Renal cortex interstitium (tissue), 11 donors: ENCODE measurements around the gene DNASE1L1. TPM values are rescaled to one million over a fixed set of nuclear protein-coding genes. Genes with fewer than 3 reads are reported as not detected.
A peak's percentile ranks its signal among the peaks of the same experiment; 100 is the strongest.

Experiments used
- DNase-seq, 11 donors: peaks; one replicate each; pipeline ENCODE4 v3.0.0-alpha.2; 2013; ENCODE audit warnings: low read depth in 9 of 11, low spot score in 4 of 11; ENCODE audit errors: extremely low read depth in 1 of 11
- polyA plus RNA-seq, 3 donors: library from polyadenylated mRNA; unstranded; fragments of 120-200 nt; gene quantifications; one replicate each; pipeline ENCODE4 v1.2.1, GENCODE V29; 2013; ENCODE audit not compliant: insufficient read length in 3 of 3

DNASE1L1 gene
- polyA plus RNA-seq, 3 donors, result 11.5 to 13.9 (median 12.0) TPM

DNA sequence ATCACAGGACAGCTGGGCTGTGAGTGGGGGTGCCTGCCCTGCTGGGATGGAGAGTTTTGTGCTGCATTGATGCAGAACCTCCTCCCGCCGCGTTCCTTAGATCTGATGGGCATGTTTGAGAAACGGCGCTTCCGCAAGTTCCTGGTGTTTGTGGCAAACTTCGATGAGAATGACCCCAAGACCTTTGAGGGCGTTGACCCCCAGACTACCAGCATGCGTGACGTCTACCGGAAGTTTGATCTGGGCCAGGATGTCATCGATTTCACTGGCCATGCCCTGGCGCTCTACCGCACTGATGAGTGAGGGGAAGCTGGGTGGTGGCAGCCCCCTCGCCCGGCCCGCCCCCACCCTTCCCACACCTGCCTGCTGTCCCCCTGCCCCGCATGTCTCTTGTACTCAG is 30.8 kb upstream of the DNASE1L1 start:
- DNase-seq, result no peak

DNA sequence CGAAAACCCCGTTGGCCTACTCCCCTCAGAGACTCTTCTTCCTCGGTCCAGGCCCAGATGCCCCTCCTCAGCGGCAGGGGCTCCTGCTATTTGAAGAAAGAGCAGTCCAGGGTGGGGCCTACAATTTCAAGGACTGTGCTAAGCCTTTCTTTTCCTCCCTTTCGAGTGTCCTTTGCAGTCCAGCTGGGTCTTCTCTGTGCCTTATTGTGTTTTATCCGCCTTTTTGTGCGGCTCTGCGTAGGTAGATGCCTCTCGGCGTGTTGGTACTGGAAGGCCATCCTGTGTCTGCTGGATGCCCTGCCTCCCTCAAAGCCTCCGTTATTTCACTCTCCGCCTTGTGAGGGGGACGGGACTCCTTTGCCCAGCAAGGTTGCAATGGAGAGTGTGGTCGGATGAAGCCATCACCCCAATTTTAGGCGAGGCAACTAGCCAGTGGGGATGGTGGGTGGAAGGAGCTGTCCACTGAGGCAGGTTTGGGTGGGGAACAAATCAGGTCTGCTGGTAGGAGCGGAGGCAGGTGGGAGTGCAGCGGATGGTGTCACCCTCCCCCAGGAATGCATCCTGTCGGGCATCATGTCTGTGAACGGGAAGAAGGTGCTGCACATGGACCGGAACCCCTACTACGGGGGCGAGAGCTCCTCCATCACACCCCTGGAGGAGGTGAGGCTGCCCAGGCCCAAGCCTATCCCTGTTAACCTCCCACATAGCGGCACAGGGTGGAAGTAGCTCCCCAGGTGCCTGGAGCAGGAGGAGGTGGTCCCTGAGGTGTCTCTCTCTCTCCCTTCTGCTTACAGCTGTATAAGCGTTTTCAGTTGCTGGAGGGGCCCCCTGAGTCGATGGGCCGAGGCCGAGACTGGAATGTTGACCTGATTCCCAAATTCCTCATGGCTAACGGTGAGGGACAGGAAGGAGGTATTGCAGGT is 29.2 kb upstream of the DNASE1L1 start:
- DNase-seq, result no peak

DNA sequence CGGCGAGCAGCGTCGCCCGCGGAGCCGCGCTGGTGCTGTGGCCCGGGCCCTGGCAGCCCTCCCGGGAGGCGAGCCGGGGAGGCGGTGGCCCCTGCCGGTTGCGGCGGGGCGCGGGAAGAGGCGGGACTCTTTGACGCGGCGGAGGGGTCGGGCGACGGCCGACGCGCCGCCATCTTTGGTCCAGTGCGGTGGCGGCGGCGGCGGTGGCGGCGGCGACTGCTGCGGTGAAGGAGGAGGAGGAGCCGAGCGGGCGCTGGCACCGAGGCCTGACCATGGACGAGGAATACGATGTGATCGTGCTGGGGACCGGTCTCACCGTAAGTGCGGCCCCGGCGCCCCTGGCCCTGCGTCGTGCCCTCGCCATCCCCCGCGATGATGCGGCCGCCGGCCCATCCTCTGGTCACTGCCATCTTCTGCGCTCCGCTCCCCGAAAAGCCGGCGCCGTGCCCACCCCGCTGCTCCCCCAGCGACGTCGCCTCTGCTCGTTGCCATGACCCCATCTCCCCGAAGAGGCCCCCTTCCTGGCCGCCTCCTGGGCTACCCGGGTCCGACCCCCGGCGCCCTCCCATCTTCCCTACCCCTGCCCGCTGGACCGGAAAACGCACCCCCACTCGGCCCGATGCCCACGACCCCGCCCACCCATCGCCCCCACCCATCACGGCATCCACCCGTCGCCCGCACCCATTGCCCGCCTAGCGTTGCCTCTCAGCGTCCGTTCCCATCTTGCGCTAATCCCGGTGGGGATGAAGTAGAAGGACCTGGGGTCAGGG is 28.1 kb upstream of the DNASE1L1 start, which contains the start of gene GDI1:
Gene GDI1 (plus strand): TSS at position 172 of the 770 bp plus-strand sequence. CDS start 101 bp downstream, at position 273.
- DNase-seq, result no peak

DNA sequence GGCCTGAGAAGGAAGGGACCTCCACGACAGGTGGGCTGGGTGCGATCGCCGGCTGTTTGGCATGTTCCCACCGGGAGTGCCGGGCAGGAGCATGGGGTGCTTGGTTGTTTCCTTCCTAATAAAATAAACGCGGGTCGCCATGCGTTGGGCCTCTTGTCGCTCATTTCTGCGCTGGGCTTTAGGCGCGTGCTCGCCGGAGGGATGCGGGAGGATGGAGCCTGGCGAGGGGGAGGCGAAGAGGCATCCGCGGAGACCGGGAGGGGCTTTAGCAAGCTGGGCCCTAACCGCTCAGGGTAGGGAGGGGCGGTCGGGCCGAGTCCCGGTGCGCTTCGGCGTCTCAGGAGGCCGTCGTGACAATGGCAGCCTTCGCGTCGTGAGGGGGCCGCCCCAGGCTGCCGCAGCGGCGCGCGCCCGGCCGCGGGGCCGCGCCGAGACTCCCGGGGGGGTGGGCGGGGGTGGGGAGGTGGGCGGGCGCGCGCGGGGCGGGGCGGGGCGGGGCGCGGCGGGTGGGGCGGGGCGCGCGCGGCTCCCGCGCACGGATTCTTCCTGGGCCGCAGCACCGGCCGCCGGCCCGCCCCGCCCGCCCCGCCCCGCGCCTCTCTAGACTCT is 27.4 kb upstream of the DNASE1L1 start:
- no peak for DNase-seq

DNA sequence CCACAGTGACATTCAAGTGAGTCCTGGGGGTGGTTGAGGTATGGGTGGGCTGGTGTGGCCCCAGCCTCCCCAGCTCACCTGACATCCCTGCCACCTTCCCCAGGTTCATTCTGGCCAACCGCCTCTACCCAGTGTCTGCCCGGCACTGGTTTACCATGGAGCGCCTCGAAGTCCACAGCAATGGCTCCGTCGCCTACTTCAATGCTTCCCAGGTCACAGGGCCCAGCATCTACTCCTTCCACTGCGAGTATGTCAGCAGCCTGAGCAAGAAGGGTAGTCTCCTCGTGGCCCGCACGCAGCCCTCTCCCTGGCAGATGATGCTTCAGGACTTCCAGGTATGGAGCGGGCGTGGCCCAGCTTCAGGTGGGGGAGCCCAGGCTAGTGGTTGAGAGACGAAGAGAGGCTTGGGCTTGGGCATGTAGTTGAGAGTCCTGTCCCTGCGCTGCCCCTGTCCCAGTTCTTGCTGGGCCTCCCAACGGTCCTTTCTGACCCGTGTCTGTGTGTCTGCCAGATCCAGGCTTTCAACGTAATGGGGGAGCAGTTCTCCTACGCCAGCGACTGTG is 26.2 kb upstream of the DNASE1L1 start:
- DNase-seq, result no peak

DNA sequence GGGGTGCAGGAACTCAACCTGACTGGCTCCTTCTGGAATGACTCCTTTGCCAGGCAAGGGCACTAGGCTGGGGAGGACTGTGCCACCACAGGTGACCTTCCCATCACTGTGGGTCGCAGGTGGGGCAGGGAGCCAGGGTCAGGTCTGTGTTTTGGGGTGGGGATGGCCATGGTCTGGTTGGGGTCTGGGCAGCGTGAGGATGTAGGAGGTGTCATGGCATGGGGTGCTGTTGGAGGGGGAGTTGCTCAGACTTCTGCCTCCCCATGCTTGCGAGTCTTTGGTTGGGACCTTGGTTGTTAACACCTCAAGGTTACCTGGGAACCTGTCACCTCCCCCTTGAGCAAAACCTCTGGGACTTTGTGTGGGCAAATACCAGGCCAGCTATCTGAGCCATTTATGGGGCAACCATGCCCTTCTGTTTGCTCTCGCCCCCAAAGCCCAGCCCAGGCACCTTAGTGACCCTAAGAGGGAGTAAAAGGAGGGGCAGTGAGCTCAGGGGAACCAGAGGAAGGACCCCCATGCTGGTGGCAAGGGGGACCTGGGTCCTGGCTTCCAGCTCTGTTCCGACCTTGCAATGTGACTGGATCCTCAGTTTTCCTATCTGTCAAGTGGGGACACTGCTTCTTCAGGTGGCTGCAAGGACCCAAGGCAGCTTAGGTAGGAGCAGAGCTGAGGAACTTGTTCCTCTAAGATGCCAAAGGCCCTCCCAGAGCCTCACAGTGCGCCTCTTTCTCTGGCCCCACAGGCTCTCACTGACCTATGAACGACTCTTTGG is 25.5 kb upstream of the DNASE1L1 start:
- DNase-seq, result no peak

DNA sequence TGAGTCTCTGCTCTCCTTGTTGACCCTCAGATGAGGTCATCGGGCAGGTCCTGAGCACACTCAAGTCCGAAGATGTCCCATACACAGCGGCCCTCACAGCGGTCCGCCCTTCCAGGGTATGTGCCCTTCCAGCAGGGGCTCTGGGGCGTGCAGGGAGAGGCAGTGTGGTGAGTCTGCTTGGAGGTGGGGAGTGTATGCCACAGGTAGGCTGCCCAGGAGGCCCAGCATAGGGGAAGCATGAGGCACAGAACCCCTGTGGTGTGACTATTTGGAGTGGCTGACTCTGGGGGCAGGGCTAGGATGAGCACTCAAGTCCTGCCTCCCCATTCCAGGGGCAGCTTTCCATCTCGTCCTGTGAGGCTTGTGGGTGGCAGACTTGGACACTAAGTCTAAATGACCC is 24.6 kb upstream of the DNASE1L1 start:
- DNase-seq, result no peak

DNA sequence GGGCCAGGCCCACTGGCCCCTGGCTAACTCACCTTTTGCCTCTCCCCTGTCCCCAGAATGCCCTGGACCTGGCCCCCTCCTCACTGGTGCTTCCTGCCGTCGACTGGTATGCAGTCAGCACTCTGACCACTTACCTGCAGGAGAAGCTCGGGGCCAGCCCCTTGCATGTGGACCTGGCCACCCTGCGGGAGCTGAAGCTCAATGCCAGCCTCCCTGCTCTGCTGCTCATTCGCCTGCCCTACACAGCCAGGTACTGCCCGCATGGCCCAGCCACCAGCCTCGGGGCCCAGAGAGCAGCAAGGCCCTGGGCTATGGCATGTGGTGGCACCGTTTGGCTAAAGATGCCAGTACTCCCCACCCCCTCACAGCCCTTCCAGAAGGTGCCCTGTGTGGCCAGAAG is 23.2 kb upstream of the DNASE1L1 start:
- DNase-seq, result no peak

DNA sequence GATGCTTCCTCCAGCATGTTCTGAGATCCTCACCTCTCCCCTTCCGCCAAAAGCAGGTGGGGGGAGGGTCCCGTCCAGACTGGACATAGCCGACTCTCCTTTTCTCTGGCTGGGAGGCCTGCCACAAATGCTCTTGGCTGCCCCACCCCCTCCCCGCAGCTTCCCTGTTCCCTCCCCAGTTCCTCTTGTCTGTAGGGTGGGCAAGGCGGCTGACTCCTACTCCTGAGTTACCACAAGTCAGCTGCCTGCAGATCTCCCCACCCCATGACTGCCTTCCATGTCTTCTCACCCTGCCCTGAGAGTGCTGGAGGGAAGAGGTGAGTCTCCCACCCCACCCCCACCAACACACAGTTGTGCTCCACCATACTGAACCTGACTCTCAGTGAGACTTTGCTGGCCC is 22.3 kb upstream of the DNASE1L1 start:
- no peak for DNase-seq

DNA sequence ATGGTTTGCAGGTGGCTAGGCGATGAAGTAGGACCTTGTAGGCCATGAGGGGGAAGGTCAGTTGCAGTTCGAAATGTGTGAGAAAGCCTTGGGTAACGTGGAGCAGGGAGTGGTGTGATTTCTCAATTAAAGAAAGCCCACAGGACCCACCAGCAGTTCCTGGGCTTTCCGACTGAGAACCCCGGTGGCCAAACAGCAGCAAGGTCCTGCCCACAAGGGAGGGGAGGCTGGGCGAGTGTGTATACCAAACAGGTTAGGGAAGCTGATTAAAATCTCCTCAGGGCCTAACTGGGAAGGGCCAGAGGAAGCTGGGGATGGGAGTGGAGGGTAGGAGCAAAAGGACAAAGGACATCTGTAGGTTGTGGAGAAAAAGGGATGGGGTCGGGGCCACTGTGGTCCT is 21.9 kb upstream of the DNASE1L1 start:
- no peak for DNase-seq

DNA sequence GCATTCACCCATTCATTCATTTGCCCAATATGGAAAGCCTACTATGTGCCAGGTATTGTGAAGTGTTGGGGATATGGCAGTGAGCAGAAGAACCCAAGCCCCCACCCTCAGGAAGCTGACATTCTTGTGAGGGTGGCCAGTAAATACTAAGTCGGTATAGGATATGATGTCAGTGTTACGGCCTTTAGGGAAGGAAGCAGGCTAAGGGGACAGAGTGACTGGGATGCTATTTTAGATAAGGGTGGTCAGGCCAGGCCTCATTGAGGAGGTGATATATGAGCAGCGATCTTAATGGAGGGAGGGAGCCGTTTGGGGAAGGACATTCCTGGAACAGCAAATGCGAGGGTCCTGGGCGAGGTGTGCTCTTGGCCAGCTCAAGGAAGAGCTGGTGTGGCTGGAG is 21.4 kb upstream of the DNASE1L1 start:
- no peak for DNase-seq

DNA sequence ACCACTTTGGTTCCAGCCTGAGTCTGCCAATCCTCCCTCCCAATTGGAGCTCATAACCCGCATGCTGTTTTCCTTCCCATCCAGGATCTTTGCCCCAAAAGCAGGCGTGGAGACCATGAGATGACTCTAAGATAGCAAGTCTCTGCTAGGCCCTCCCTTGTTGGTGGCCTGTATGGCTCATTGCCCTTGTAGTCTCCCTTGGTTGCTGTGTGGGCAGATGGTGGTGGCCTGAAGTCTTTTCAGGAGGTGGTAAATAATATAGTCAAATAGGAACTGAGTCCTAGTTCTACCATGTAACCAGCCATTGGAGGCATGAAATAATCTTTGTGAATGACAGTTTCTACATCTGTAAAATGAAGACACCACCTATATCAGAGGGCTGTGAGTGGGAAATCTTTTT is 20.7 kb upstream of the DNASE1L1 start:
- DNase-seq, result no peak

DNA sequence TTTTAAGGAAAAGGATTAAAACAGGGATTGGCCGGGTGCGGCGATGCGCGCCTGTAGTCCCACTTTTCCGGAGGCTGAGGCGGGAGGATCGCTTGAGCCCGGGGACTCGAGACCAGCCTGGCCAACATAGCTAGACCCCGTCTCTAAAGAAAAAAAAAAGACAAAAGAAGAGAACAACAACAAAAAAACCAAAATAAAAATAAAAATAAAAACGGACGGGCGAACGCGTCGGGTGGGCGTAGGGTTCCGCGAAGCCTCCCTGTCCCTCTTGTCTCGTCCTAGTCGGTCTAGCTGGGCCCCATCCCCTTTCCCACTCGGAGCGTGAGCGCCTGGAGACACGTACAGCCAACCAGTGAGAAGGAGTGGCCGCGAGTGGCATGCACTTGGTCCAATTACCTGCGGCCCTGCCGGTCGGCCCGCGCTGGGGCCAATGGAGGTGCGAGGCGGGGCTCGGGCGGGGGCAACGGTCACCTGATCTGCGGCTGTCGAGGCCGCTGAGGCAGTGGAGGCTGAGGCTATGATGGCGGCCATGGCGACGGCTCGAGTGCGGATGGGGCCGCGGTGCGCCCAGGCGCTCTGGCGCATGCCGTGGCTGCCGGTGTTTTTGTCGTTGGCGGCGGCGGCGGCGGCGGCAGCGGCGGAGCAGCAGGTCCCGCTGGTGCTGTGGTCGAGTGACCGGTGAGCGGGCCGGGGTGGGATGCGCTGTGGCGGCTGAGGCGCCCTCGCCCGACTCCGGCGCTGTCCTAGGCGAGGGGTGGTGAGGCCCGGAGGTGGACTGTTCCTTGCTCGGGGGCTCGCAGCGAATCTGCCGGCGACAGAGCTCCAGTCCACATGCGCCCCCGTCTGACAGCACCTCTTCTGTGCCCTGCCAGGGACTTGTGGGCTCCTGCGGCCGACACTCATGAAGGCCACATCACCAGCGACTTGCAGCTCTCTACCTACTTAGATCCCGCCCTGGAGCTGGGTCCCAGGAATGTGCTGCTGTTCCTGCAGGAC is 19.4 kb upstream of the DNASE1L1 start, which contains the start of gene ATP6AP1:
Gene ATP6AP1 (plus strand): TSS at position 502 of the 996 bp plus-strand sequence. CDS start 16 bp downstream, at position 518.
- peak in 9 of 11 donors; percentile 55 to 90 (median 81) for DNase-seq

DNA sequence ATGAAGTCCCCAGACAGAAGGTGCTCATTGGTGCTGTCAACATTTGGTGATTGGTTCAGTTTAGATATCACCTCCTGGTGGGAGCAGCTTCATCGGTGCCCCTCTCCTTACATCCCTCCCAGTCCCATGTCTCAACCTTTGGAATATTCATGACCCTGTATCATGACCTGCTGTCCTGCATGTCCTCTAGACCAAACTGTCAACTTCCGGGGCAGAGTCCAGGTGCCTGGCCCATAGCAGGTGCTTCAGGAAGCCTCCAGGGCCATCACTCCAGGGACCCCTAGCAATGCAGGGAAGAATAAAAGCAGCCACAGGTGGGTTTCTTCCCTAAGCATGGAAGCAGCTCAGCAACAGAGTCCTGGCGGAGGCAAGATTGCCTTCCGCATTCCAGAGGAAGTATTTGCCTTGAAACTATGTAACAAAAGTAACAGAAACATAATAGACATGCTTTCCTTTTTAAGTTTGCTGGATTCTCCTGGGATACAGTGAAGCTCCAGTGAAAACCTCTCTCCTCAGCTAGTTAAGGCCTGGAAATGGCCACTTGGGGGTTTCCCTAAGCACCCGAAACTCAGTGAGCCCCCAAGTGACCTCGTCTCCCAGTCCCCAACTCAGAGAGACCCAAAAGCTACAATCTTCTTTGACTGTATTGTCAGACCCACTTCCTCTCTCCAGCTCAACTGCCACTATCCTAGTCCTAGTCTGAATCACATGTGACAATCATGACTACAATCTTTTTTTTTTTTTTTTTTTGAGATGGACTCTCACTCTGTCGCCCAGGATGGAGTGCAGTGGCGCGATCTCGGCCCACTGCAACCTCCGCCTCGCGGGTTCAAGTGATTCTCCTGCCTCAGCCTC is 18.1 kb upstream of the DNASE1L1 start:
- no peak for DNase-seq

DNA sequence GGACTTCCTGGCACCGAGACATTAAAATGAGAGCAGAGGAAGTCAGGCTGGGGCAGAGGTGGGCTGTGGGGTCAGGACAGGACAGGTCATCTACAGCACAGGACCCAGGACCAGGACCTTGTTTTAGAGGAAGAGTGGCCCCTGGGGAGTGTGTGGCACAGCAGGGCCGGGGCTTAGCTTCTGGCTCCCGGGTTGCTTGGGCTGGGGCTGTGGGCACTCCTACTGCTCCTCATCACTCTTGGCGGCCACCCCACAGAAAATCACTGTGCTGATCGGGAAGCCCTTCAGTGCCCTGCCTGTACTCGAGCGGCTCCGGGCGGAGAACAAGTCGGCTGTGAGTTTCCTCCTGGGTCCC is 11.3 kb upstream of the DNASE1L1 start:
- DNase-seq, result no peak

DNA sequence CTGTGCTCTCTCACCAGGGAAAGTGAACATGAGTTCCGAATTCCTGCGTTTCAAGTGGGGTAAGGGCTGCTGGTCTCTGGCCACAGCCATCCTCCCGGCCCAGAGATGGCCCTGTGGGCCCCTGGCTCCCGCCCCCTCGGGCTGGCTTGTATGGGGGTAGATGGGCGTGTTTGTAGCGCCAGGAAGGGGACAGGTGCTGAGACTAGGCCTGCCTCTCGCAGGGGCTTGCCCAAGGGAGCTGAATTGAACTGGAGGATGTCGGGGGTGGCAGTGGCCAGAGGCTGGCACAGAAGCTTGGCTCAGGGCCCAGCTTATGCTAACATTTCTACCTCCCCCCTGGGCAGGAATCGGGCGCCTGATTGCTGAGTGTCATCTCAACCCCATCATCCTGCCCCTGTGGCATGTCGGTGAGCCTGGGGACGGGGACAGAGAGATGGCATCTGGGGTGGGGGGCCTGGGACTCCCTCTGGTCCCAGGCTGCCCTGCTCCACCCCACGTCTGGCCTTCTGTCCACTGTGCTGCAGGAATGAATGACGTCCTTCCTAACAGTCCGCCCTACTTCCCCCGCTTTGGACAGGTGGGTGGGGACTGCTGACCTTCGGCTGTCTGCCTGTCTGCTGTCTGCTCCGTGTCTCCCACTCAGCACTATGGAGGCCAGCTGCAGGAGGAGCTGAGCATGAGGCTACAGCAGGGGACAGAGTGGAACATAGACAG is 10.8 kb upstream of the DNASE1L1 start:
- no peak for DNase-seq
